Measurements from ENCODE around the gene OR1L8.

DNA sequence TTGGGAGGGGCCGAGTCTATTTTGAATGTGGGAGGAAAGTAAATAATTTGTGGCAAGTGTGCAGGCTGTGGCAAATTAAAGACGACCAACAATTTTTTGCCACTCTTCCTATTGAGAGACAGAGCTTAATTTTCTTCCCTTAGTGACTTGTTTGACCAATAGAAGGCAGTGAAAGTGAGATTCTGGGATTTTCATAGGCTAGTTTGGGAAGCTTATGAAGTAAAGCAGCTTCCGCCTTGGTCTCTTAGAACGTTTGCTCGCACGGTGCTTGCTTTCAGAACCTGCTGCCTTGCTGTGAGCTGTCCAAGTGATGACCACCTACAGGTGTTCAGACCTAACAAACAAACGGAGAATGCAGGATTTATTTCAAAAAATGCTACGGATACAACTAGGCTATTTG is 37.0 kb downstream of the OR1L8 start:
- TF ChIP-seq, protein P1, sequence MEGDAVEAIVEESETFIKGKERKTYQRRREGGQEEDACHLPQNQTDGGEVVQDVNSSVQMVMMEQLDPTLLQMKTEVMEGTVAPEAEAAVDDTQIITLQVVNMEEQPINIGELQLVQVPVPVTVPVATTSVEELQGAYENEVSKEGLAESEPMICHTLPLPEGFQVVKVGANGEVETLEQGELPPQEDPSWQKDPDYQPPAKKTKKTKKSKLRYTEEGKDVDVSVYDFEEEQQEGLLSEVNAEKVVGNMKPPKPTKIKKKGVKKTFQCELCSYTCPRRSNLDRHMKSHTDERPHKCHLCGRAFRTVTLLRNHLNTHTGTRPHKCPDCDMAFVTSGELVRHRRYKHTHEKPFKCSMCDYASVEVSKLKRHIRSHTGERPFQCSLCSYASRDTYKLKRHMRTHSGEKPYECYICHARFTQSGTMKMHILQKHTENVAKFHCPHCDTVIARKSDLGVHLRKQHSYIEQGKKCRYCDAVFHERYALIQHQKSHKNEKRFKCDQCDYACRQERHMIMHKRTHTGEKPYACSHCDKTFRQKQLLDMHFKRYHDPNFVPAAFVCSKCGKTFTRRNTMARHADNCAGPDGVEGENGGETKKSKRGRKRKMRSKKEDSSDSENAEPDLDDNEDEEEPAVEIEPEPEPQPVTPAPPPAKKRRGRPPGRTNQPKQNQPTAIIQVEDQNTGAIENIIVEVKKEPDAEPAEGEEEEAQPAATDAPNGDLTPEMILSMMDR (IDR thresholded peaks at IDR 0.05): no peak
- no peak for TF ChIP-seq POLR2AphosphoS5 (IDR thresholded peaks at IDR 0.05; ENCODE audit: low read depth, low read length)
- TF ChIP-seq, protein P2, sequence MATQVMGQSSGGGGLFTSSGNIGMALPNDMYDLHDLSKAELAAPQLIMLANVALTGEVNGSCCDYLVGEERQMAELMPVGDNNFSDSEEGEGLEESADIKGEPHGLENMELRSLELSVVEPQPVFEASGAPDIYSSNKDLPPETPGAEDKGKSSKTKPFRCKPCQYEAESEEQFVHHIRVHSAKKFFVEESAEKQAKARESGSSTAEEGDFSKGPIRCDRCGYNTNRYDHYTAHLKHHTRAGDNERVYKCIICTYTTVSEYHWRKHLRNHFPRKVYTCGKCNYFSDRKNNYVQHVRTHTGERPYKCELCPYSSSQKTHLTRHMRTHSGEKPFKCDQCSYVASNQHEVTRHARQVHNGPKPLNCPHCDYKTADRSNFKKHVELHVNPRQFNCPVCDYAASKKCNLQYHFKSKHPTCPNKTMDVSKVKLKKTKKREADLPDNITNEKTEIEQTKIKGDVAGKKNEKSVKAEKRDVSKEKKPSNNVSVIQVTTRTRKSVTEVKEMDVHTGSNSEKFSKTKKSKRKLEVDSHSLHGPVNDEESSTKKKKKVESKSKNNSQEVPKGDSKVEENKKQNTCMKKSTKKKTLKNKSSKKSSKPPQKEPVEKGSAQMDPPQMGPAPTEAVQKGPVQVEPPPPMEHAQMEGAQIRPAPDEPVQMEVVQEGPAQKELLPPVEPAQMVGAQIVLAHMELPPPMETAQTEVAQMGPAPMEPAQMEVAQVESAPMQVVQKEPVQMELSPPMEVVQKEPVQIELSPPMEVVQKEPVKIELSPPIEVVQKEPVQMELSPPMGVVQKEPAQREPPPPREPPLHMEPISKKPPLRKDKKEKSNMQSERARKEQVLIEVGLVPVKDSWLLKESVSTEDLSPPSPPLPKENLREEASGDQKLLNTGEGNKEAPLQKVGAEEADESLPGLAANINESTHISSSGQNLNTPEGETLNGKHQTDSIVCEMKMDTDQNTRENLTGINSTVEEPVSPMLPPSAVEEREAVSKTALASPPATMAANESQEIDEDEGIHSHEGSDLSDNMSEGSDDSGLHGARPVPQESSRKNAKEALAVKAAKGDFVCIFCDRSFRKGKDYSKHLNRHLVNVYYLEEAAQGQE (IDR thresholded peaks at IDR 0.05; ENCODE audit: insufficient read depth in 1 of 2, low read depth in 2 of 2, low read length in 1 of 2): no peak
- no peak for TF ChIP-seq SIN3A (IDR thresholded peaks at IDR 0.05; ENCODE audit: borderline replicate concordance, insufficient read depth, low read depth, low read length)
- TF ChIP-seq TCF7L2 (IDR thresholded peaks at IDR 0.05; ENCODE audit: low read depth, low read length): no peak

Data from Panc1 (cell line).